HepG2 (cell line): ENCODE data around the gene EHD4. TPM values are rescaled to one million over a fixed set of nuclear protein-coding genes. Genes with fewer than 3 reads are reported as not detected.

Source experiments
- ATAC-seq: fragments of 200-7000 bp; cut with Tn5 transposase; 3 replicates; pipeline ENCODE4 v1.9.1; 2020; ENCODE audit warnings: mild to moderate bottlenecking, moderate library complexity
- BruUV-seq: library from RNA; stranded (reverse); fragments of 400-500 nt; replicated peaks from 2 replicates; lab custom pipeline; 2021; lab: Mats Ljungman, UMichigan
- CTCF ChIA-PET: fragments of 300-600 bp; formaldehyde crosslinking; extraction: SDS; loops from one replicate; lab custom pipeline; 2021; ENCODE audit warnings: low total read pairs, inconsistent platforms, low intra/inter-chr PET ratio; lab: Yijun Ruan, JAX
- POLR2A ChIA-PET: fragments of 350-600 bp; sonication (Branson Sonifier 250); formaldehyde crosslinking; loops from one replicate; lab custom pipeline; 2020; ENCODE audit warnings: antibody characterized with exemption, inconsistent platforms; lab: Yijun Ruan, JAX
- DNase-seq: peaks from one replicate; pipeline ENCODE4 v3.0.0-alpha.2; 2015; ENCODE audit warnings: low spot score
- FAIRE-seq: peaks from 3 replicates; lab custom pipeline; 2011; peaks lifted over from hg19 to GRCh38; lab: Jason Lieb, UNC
- H2AFZ ChIP-seq: one replicate; pipeline ENCODE4 v1.6.1; 2011; ENCODE audit warnings: low read length, inconsistent platforms
- H3K27ac ChIP-seq: fragments of 300-600 bp; 3 replicates; pipeline ENCODE4 v1.8.0; 2011; ENCODE audit warnings: mixed run types, mild to moderate bottlenecking, mixed read lengths, low read length, inconsistent platforms; ENCODE audit not compliant: insufficient read depth; ENCODE audit errors: extremely low read length
- H3K27me3 ChIP-seq, 2 experiments: fragments of 200-600 bp in 1 of 2; 2 replicates in 1 of 2; 3 replicates in 1 of 2; pipeline versions ENCODE4 v1.6.0 to v1.8.0; 2011; ENCODE audit warnings: low read length in 2 of 2, mild to moderate bottlenecking in 2 of 2, moderate library complexity in 2 of 2, inconsistent platforms in 1 of 2; ENCODE audit not compliant: insufficient read depth in 2 of 2, control insufficient read depth in 1 of 2
- H3K36me3 ChIP-seq, 2 experiments: fragments of 200-600 bp in 1 of 2; replicated peaks in 1 of 2; 2 replicates in 1 of 2; 3 replicates in 1 of 2; pipeline versions ENCODE4 v1.5.1 to v1.8.0; 2011; ENCODE audit warnings: low read length in 2 of 2, inconsistent platforms in 1 of 2; ENCODE audit not compliant: insufficient read depth in 2 of 2, control insufficient read depth in 1 of 2
- H3K4me1 ChIP-seq: 2 replicates; pipeline ENCODE4 v1.5.1; 2012; ENCODE audit warnings: low read length, inconsistent platforms; ENCODE audit not compliant: insufficient read depth
- H3K4me2 ChIP-seq: 2 replicates; pipeline ENCODE4 v1.6.0; 2011; ENCODE audit warnings: low read depth, low read length, inconsistent platforms
- H3K4me3 ChIP-seq, 3 experiments: fragments of 200-600 bp in 1 of 3; sonication (generic), shearing (Covaris generic) in 1 of 3; replicated peaks in 1 of 3; 2 replicates each; pipeline ENCODE4 v1.5.1; 2011 to 2016; ENCODE audit warnings: low read length in 3 of 3, inconsistent platforms in 2 of 3, low read depth in 2 of 3, mild to moderate bottlenecking in 2 of 3, control low read depth in 1 of 3, mixed read lengths in 1 of 3; ENCODE audit not compliant: insufficient read depth in 1 of 3
- H3K79me2 ChIP-seq: one replicate; pipeline ENCODE4 v1.6.1; 2011; ENCODE audit warnings: low read length, inconsistent platforms; ENCODE audit not compliant: insufficient read depth
- H3K9ac ChIP-seq: 2 replicates; pipeline ENCODE4 v1.6.0; 2011; ENCODE audit warnings: mild to moderate bottlenecking, low read depth, low read length, inconsistent platforms; ENCODE audit not compliant: insufficient read depth
- H3K9me3 ChIP-seq: 2 replicates; pipeline ENCODE4 v1.5.1; 2012; ENCODE audit warnings: mild to moderate bottlenecking, low read length
- H4K20me1 ChIP-seq: 2 replicates; pipeline ENCODE4 v1.6.0; 2011; ENCODE audit warnings: inconsistent platforms, mild to moderate bottlenecking, low read length, moderate library complexity; ENCODE audit not compliant: insufficient read depth
- ATM ChIP-seq: fragments of 450-650 bp; IDR thresholded peaks from 2 replicates; pipeline ENCODE4 v1.7.1; 2017; ENCODE audit warnings: mild to moderate bottlenecking, borderline replicate concordance
- FOXA1 ChIP-seq, 2 experiments: fragments of 450-650 bp in 1 of 2; sonication (generic) in 1 of 2; formaldehyde crosslinking in 1 of 2; IDR thresholded peaks; 2 replicates each; pipeline versions ENCODE4 v1.4.0 to v1.6.1; 2016 to 2020; ENCODE audit warnings: missing genetic modification reagents in 1 of 2
- GABPA ChIP-seq, 2 experiments: IDR thresholded peaks; 2 replicates each; pipeline ENCODE4 v1.6.1; 2011 to 2016; ENCODE audit warnings: low read depth in 2 of 2, low read length in 1 of 2, missing biosample characterization in 1 of 2, missing genetic modification characterization in 1 of 2
- MTERF4 ChIP-seq: sonication (generic); formaldehyde crosslinking; IDR thresholded peaks from 2 replicates; pipeline ENCODE4 v1.8.0; 2023; ENCODE audit warnings: mild to moderate bottlenecking, missing genetic modification reagents
- ZKSCAN1 ChIP-seq: fragments of 150-350 bp; IDR thresholded peaks from 2 replicates; pipeline ENCODE4 v1.6.1; 2014; ENCODE audit warnings: low read length
- ZNF276 ChIP-seq: sonication (generic); formaldehyde crosslinking; IDR thresholded peaks from 2 replicates; pipeline ENCODE4 v1.4.0; 2020; ENCODE audit warnings: mild to moderate bottlenecking, low read depth, missing genetic modification reagents
- WGBS: methylation state at CpG from one replicate; pipeline ENCODE4 v1.1.6; 2017; ENCODE audit warnings: low lambda C conversion rate; 5-methylcytosine and 5-hydroxymethylcytosine counted together
- in situ Hi-C: cut with HindIII; loops from 2 replicates; pipeline ENCODE4 v1.10.0; 2017; ENCODE audit warnings: low pct_unique_long_range_greater_than_20kb; ENCODE audit not compliant: extremely low pct_ligation_motif_present
- intact Hi-C: fragments of 100-400 bp; cut with micrococcal nuclease; formaldehyde crosslinking; loops from one replicate; pipeline ENCODE4 v1.10.0; 2022; ENCODE audit not compliant: unreplicated experiment
- polyA plus RNA-seq, 8 experiments: library from polyadenylated mRNA; depleted of rRNA in 3 of 8; stranded (reverse) in 7 of 8; unstranded in 1 of 8; fragments of >200 nt; fragmentation: Illumina TruSeq in 4 of 8; extraction: Trizol in 4 of 8; gene quantifications; 2 replicates each; pipeline versions ENCODE4 v1.2.1 to v1.2.3, GENCODE V29; 2011 to 2016; ENCODE audit warnings: low read depth in 4 of 8, missing spikeins in 1 of 8, mixed read lengths in 1 of 8; ENCODE audit not compliant: insufficient read depth in 1 of 8
- total RNA-seq, 5 experiments: library from RNA; depleted of rRNA; stranded (reverse); fragments of >200 nt; fragmentation: Illumina TruSeq; extraction: Trizol; gene quantifications; 2 replicates each; pipeline ENCODE4 v1.2.3, GENCODE V29; 2016; ENCODE audit warnings: low read depth in 1 of 5

EHD4 gene
- total and polyA plus RNA-seq, 2 of the 13 experiments (the other 11 are each of a cell fraction or from before 2014, with no cell fraction given): 3.1 to 4.8 TPM

- in situ Hi-C loops (no loop called here), intact Hi-C loops (no loop called here)
- ATAC-seq (no peak), DNase-seq (no peak), FAIRE-seq (no peak)
- H3K4me2 ChIP-seq: no peak overlapping the region
- no peak for TF ChIP-seq FOXA1 (IDR thresholded peaks at IDR 0.05)
- no peak for TF ChIP-seq FOXA1 (CRISPR knock-in tag; IDR thresholded peaks at IDR 0.05)
- no peak for TF ChIP-seq MTERF4 (CRISPR knock-in tag)
- no peak for TF ChIP-seq ATM
- TF ChIP-seq ZKSCAN1: no peak
- no peak for TF ChIP-seq GABPA (IDR thresholded peaks at IDR 0.05; ENCODE audit: low read depth, low read length)
- no peak for TF ChIP-seq GABPA (CRISPR knock-in tag; IDR thresholded peaks at IDR 0.05; ENCODE audit: low read depth)
- no peak for TF ChIP-seq ZNF276
- no peaks in the 10 kb centered on the region for H3K9me3 ChIP-seq
- peaks cover 0 to 36% of the 10 kb centered on the region in 2 experiments for H3K27me3 ChIP-seq
- peaks cover 9% of the 10 kb centered on the region for H3K4me1 ChIP-seq
- no peak overlapping the region for H2AFZ ChIP-seq
- H3K9ac ChIP-seq: no peak overlapping the region
- BruUV-seq: no TSS peak
- 31% methylated on average over 7 of the region's 7 CpGs for WGBS
- H3K4me3 ChIP-seq: no peak overlapping the region
- ChIA-PET CTCF (no interaction called here), POLR2A (interaction anchor here (1.8 kb wide), 1 partner anchor 9 kb away, joined by 9 read pairs; the partner anchor contains the start of gene EHD4)
- H3K79me2 ChIP-seq: no peaks in the 10 kb centered on the region
- H3K36me3 ChIP-seq: no peaks in the 10 kb centered on the region
- H3K27ac ChIP-seq: no peak overlapping the region
- no peaks in the 10 kb centered on the region for H4K20me1 ChIP-seq
Measured at GRCh38 chr15:41980654-41981323, 8.4 kb upstream of the EHD4 start.
